Prostate gland (tissue), 2 donors: ENCODE results near the gene MBD6. TPM values are rescaled to one million over a fixed set of nuclear protein-coding genes. Genes with fewer than 3 reads are reported as not detected.

Source experiments
- DNase-seq: peaks from one replicate; pipeline ENCODE4 v3.0.0-alpha.2; 2019; ENCODE audit warnings: low spot score
- H3K27ac ChIP-seq, 2 donors: fragments of 200-600 bp; sonication (generic); 2 replicates each; pipeline ENCODE4 v1.5.1; 2017 to 2019
- H3K27me3 ChIP-seq: fragments of 200-600 bp; sonication (generic); replicated peaks from 2 replicates; pipeline ENCODE4 v1.5.1; 2019; ENCODE audit not compliant: insufficient read depth
- H3K36me3 ChIP-seq, 2 donors: fragments of 200-600 bp; sonication (generic); 1 replicate in 1 of 2; 2 replicates in 1 of 2; pipeline versions ENCODE4 v1.5.1 to v1.8.1; 2017 to 2019
- H3K4me1 ChIP-seq: fragments of 200-600 bp; sonication (generic); replicated peaks from 2 replicates; pipeline ENCODE4 v1.5.1; 2019
- H3K4me3 ChIP-seq, 2 donors: fragments of 200-600 bp; sonication (generic); 2 replicates each; pipeline ENCODE4 v1.5.1; 2017 to 2019
- H3K9me3 ChIP-seq: fragments of 200-600 bp; sonication (generic); 2 replicates; pipeline ENCODE4 v1.5.1; 2017
- CTCF ChIP-seq, 4 experiments: fragments of 200-600 bp in 2 of 4; fragments of 450-650 bp in 2 of 4; sonication (generic) in 2 of 4; IDR thresholded peaks; 1 replicate in 3 of 4; 2 replicates in 1 of 4; pipeline ENCODE4 v1.5.1; 2016 to 2019; ENCODE audit warnings: antibody characterized with exemption in 4 of 4, mild to moderate bottlenecking in 2 of 4, moderate library complexity in 2 of 4
- POLR2A ChIP-seq: fragments of 450-650 bp; IDR thresholded peaks from one replicate; pipeline ENCODE4 v1.6.1; 2016; ENCODE audit warnings: antibody characterized with exemption, mild to moderate bottlenecking
- POLR2AphosphoS5 ChIP-seq: sonication (generic); formaldehyde crosslinking; IDR thresholded peaks from one replicate; pipeline ENCODE4 v1.6.1; 2017; ENCODE audit warnings: antibody characterized with exemption
- WGBS: methylation state at CpG from one replicate; pipeline ENCODE4 v1.1.5; 2018; 5-methylcytosine and 5-hydroxymethylcytosine counted together
- intact Hi-C: fragments of 100-400 bp; cut with DNase I; formaldehyde crosslinking; loops from one replicate; pipeline ENCODE4 v1.14.2; 2022
- total RNA-seq, 2 donors: library from RNA; depleted of rRNA; stranded (reverse); fragments of >200 nt; gene quantifications; one replicate each; pipeline ENCODE4 v1.1.0, GENCODE V29; 2016

Gene MBD6
- total RNA-seq, 2 donors from 2014 or later: 54.5 to 92.1 TPM

- intact Hi-C loops: no loop called here
- Histone ChIP-seq H3K4me3 (no peak overlapping the region), H3K9me3 (no peaks in the 10 kb centered on the region), H3K27ac (no peak overlapping the region), H3K27me3 (no peaks in the 10 kb centered on the region), H3K36me3 (peaks cover 13 to 14% of the 10 kb centered on the region in 2 donors), H3K4me1 (peaks cover 21% of the 10 kb centered on the region)
- TF ChIP-seq CTCF (IDR thresholded peaks at IDR 0.05) (no peak), POLR2A (no peak), POLR2AphosphoS5 (no peak)
- no peak for DNase-seq
- WGBS: 79% methylated on average over 12 of the region's 12 CpGs
These were observed 5.6 kb downstream of the MBD6 start for GRCh38 chr12:57528176-57528575.

GRCh38 chr12:57528831-57529555 is 6.4 kb downstream of the MBD6 start:
- no peak for DNase-seq
- intact Hi-C loops: no loop called here
- Histone ChIP-seq H3K4me1 (peaks cover 15% of the 10 kb centered on the region), H3K4me3 (no peak overlapping the region), H3K36me3 (peaks cover 14 to 15% of the 10 kb centered on the region in 2 donors), H3K27ac (peak overlapping the region in 1 of 2 donors; percentile 26), H3K9me3 (no peaks in the 10 kb centered on the region), H3K27me3 (no peaks in the 10 kb centered on the region)
- WGBS: 65% methylated on average over 10 of the region's 10 CpGs
- TF ChIP-seq CTCF (IDR thresholded peaks at IDR 0.05) (no peak), POLR2AphosphoS5 (no peak)

GRCh38 chr12:57529831-57530230 is 7.2 kb downstream of the MBD6 start:
- DNase-seq: no peak
- intact Hi-C loops: no loop called here
- H3K36me3 ChIP-seq: peaks cover 14 to 18% of the 10 kb centered on the region in 2 donors
- peaks cover 6% of the 10 kb centered on the region for H3K4me1 ChIP-seq
- 46% methylated on average over 6 of the region's 6 CpGs for WGBS
- no peak overlapping the region for H3K4me3 ChIP-seq
- TF ChIP-seq POLR2AphosphoS5 (peak; percentile 7), CTCF (IDR thresholded peaks at IDR 0.05) (no peak)
- H3K9me3 ChIP-seq: no peaks in the 10 kb centered on the region
- peak overlapping the region in 1 of 2 donors; percentile 26 for H3K27ac ChIP-seq
- no peaks in the 10 kb centered on the region for H3K27me3 ChIP-seq

- WGBS: 86% methylated on average over 5 of the region's 5 CpGs
- no peaks in the 10 kb centered on the region for H3K9me3 ChIP-seq
- peak overlapping the region in 1 of 2 donors; percentile 26 for H3K27ac ChIP-seq
- H3K36me3 ChIP-seq: peaks cover 14 to 18% of the 10 kb centered on the region in 2 donors
- intact Hi-C loops: no loop called here
- no peaks in the 10 kb centered on the region for H3K4me1 ChIP-seq
- no peak for DNase-seq
- no peak for TF ChIP-seq CTCF (IDR thresholded peaks at IDR 0.05)
- no peak for TF ChIP-seq POLR2AphosphoS5
- TF ChIP-seq POLR2A: no peak
- no peaks in the 10 kb centered on the region for H3K27me3 ChIP-seq
- H3K4me3 ChIP-seq: no peak overlapping the region
These were observed 7.9 kb downstream of the MBD6 start for GRCh38 chr12:57530396-57531142.
